ENCODE measurements around the gene PCNT.

DNA sequence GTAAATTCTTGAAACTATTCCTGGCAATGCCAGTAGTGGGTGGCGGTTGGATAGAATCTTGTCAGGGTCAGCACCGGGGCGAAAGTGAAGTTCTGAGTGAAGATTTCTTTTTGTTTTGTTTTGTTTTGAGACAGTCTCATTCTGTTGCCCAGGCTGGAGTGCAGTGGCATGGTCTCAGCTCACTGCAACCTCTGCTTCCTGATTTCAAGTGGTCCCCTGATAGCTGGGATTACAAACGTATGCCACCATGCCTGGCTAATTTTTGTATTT, 33.3 kb downstream of the PCNT start:
- TF ChIP-seq, protein P1, sequence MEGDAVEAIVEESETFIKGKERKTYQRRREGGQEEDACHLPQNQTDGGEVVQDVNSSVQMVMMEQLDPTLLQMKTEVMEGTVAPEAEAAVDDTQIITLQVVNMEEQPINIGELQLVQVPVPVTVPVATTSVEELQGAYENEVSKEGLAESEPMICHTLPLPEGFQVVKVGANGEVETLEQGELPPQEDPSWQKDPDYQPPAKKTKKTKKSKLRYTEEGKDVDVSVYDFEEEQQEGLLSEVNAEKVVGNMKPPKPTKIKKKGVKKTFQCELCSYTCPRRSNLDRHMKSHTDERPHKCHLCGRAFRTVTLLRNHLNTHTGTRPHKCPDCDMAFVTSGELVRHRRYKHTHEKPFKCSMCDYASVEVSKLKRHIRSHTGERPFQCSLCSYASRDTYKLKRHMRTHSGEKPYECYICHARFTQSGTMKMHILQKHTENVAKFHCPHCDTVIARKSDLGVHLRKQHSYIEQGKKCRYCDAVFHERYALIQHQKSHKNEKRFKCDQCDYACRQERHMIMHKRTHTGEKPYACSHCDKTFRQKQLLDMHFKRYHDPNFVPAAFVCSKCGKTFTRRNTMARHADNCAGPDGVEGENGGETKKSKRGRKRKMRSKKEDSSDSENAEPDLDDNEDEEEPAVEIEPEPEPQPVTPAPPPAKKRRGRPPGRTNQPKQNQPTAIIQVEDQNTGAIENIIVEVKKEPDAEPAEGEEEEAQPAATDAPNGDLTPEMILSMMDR (conservative IDR thresholded peaks at IDR 0.05; ENCODE audit: low read depth, low read length): no peak
- TF ChIP-seq NFE2L2 (IDR thresholded peaks at IDR 0.05; ENCODE audit: low read depth, low read length): no peak
- no peak for TF ChIP-seq MAZ (IDR thresholded peaks at IDR 0.05; ENCODE audit: borderline replicate concordance, low read depth, low read length)
- TF ChIP-seq POLR2A (IDR thresholded peaks at IDR 0.05; ENCODE audit: low read depth, low read length): no peak
- TF ChIP-seq RAD21 (IDR thresholded peaks at IDR 0.05; ENCODE audit: low read length): no peak
- TF ChIP-seq ELK1 (IDR thresholded peaks at IDR 0.05; ENCODE audit: borderline replicate concordance, low read depth, low read length): no peak
- no peak for TF ChIP-seq MAFK (IDR thresholded peaks at IDR 0.05; ENCODE audit: low read depth, low read length)
- no peak for TF ChIP-seq BHLHE40 (IDR thresholded peaks at IDR 0.05; ENCODE audit: low read depth, low read length)
- no peak for TF ChIP-seq RFX5 (IDR thresholded peaks at IDR 0.05; ENCODE audit: low read depth, low read length)
